Tibial nerve (tissue), 4 donors: ENCODE results near the gene ETS2. TPM values are rescaled to one million over a fixed set of nuclear protein-coding genes. Genes with fewer than 3 reads are reported as not detected.
A peak's percentile ranks its signal among the peaks of the same experiment; 100 is the strongest.

Experiments used
- DNase-seq, 2 donors: peaks; one replicate each; pipeline ENCODE4 v3.0.0-alpha.2; 2019; ENCODE audit warnings: low spot score in 2 of 2
- H3K27ac ChIP-seq, 4 donors: fragments of 200-600 bp; sonication (generic) in 3 of 4; one replicate each; pipeline ENCODE4 v1.5.1; 2017 to 2019; ENCODE audit warnings: mild to moderate bottlenecking in 1 of 4
- H3K27me3 ChIP-seq, 2 donors: fragments of 200-600 bp; sonication (generic) in 1 of 2; one replicate each; pipeline versions ENCODE4 v1.5.1 to v1.6.0; 2017 to 2019
- H3K36me3 ChIP-seq, 3 donors: fragments of 200-600 bp; sonication (generic); one replicate each; pipeline ENCODE4 v1.5.1; 2018 to 2019
- H3K4me1 ChIP-seq, 4 donors: fragments of 200-600 bp; sonication (generic) in 3 of 4; one replicate each; pipeline ENCODE4 v1.5.1; 2017 to 2019
- H3K4me3 ChIP-seq, 4 donors: fragments of 200-600 bp; sonication (generic) in 3 of 4; one replicate each; pipeline ENCODE4 v1.5.1; 2017 to 2019; ENCODE audit warnings: mild to moderate bottlenecking in 1 of 4, moderate library complexity in 1 of 4
- H3K9me3 ChIP-seq, 4 donors: fragments of 200-600 bp; sonication (generic) in 3 of 4; one replicate each; pipeline ENCODE4 v1.5.1; 2017 to 2019
- CTCF ChIP-seq, 5 experiments: fragments of 200-600 bp in 3 of 5; fragments of 450-650 bp in 2 of 5; sonication (generic) in 3 of 5; IDR thresholded peaks; one replicate each; pipeline ENCODE4 v1.5.1; 2016 to 2019; ENCODE audit warnings: antibody characterized with exemption in 5 of 5, mild to moderate bottlenecking in 3 of 5, moderate library complexity in 2 of 5
- EP300 ChIP-seq, 2 donors: sonication (generic); formaldehyde crosslinking; IDR thresholded peaks; one replicate each; pipeline ENCODE4 v1.6.1; 2017; ENCODE audit warnings: antibody characterized with exemption in 2 of 2, mild to moderate bottlenecking in 1 of 2
- POLR2A ChIP-seq, 2 donors: fragments of 450-650 bp; IDR thresholded peaks; one replicate each; pipeline ENCODE4 v1.6.1; 2017; ENCODE audit warnings: antibody characterized with exemption in 2 of 2, mild to moderate bottlenecking in 2 of 2, moderate library complexity in 2 of 2
- WGBS, 2 donors: methylation state at CpG; one replicate each; pipeline ENCODE4 v1.1.5; 2018; 5-methylcytosine and 5-hydroxymethylcytosine counted together
- total RNA-seq, 4 donors: library from RNA; depleted of rRNA; stranded (reverse); fragments of >200 nt; gene quantifications; one replicate each; pipeline ENCODE4 v1.1.0, GENCODE V29; 2016

The ETS2 gene
- total RNA-seq, 4 donors from 2014 or later, result 85.6 to 103 (median 98.5) TPM

GRCh38 chr21:38820471-38821239 lies 14.9 kb downstream of the ETS2 start:
- Histone ChIP-seq H3K4me1 (peaks cover 0 to 25% (median 8%) of the 10 kb centered on the region in 4 donors), H3K9me3 (no peaks in the 10 kb centered on the region)
- no peak for DNase-seq

GRCh38 chr21:38821248-38821647 lies 15.5 kb downstream of the ETS2 start:
- DNase-seq, result no peak
- peaks cover 0 to 69% (median 31%) of the 10 kb centered on the region in 3 donors for H3K36me3 ChIP-seq
- WGBS, 2 donors, result 84 to 93% methylated on average over 6 of the region's 6 CpGs
- no peak overlapping the region for H3K4me3 ChIP-seq
- H3K27ac ChIP-seq, result peak overlapping the region in 3 of 4 donors; percentile 56 to 65 (median 57)
- H3K4me1 ChIP-seq, result peaks cover 0 to 25% (median 8%) of the 10 kb centered on the region in 4 donors
- H3K27me3 ChIP-seq, result no peaks in the 10 kb centered on the region
- TF ChIP-seq EP300 (IDR thresholded peaks at IDR 0.05), result no peak
- H3K9me3 ChIP-seq, result peaks cover 0 to 2% (median 0%) of the 10 kb centered on the region in 4 donors

More at GRCh38 chr21:38820471-38821239, 14.9 kb downstream of the ETS2 start:
- TF ChIP-seq CTCF (IDR thresholded peaks at IDR 0.05) (no peak), EP300 (IDR thresholded peaks at IDR 0.05) (peak in 1 of 2 donors; percentile 69)
- 91 to 93% methylated on average over 18 of the region's 18 CpGs for WGBS, 2 donors
- H3K4me3 ChIP-seq, result no peak overlapping the region
- peaks cover 0 to 72% (median 31%) of the 10 kb centered on the region in 3 donors for H3K36me3 ChIP-seq
- H3K27ac ChIP-seq, result peak overlapping the region in 3 of 4 donors; percentile 14 to 65 (median 57)
- H3K27me3 ChIP-seq, result no peaks in the 10 kb centered on the region

GRCh38 chr21:38821959-38822682 lies 16.4 kb downstream of the ETS2 start:
- H3K4me1 ChIP-seq, result peaks cover 0 to 25% (median 8%) of the 10 kb centered on the region in 4 donors
- peak overlapping the region in 3 of 4 donors; percentile 56 to 65 (median 57) for H3K27ac ChIP-seq
- H3K36me3 ChIP-seq, result peaks cover 0 to 60% (median 31%) of the 10 kb centered on the region in 3 donors
- DNase-seq, result no peak
- no peak for TF ChIP-seq EP300 (IDR thresholded peaks at IDR 0.05)
- no peak for TF ChIP-seq CTCF (IDR thresholded peaks at IDR 0.05)
- no peak for TF ChIP-seq POLR2A (IDR thresholded peaks at IDR 0.05)
- 91 to 94% methylated on average over 8 to 9 of the region's 9 CpGs for WGBS, 2 donors
- H3K27me3 ChIP-seq, result no peaks in the 10 kb centered on the region
- H3K4me3 ChIP-seq, result no peak overlapping the region
- peaks cover 0 to 10% (median 0%) of the 10 kb centered on the region in 4 donors for H3K9me3 ChIP-seq

- Histone ChIP-seq H3K27me3 (no peaks in the 10 kb centered on the region), H3K27ac (peak overlapping the region in 3 of 4 donors; percentile 56 to 65 (median 57)), H3K4me3 (no peak overlapping the region), H3K4me1 (peaks cover 0 to 25% (median 8%) of the 10 kb centered on the region in 4 donors), H3K9me3 (peaks cover 0 to 11% (median 0%) of the 10 kb centered on the region in 4 donors), H3K36me3 (peaks cover 0 to 53% (median 31%) of the 10 kb centered on the region in 3 donors)
- no peak for DNase-seq
- no peak for TF ChIP-seq CTCF (IDR thresholded peaks at IDR 0.05)
- TF ChIP-seq EP300 (IDR thresholded peaks at IDR 0.05), result peak in 1 of 2 donors; percentile 31
- WGBS, 2 donors, result 81 to 88% methylated on average over 26 of the region's 26 CpGs
Observed at GRCh38 chr21:38822778-38823238, 17.1 kb downstream of the ETS2 start.

- 43% methylated on average over 3 of the region's 3 CpGs for WGBS, 2 donors
- H3K36me3 ChIP-seq, result peaks cover 0 to 44% (median 25%) of the 10 kb centered on the region in 3 donors
- H3K4me3 ChIP-seq, result no peak overlapping the region
Observed at GRCh38 chr21:38823737-38824123, 18.0 kb downstream of the ETS2 start.

More at GRCh38 chr21:38823737-38824123, 18.0 kb downstream of the ETS2 start:
- TF ChIP-seq EP300 (IDR thresholded peaks at IDR 0.05) (no peak), CTCF (IDR thresholded peaks at IDR 0.05) (no peak), POLR2A (IDR thresholded peaks at IDR 0.05) (no peak)
- Histone ChIP-seq H3K27me3 (no peaks in the 10 kb centered on the region), H3K4me1 (peaks cover 0 to 25% (median 8%) of the 10 kb centered on the region in 4 donors), H3K27ac (peak overlapping the region in 3 of 4 donors; percentile 44 to 65 (median 56)), H3K9me3 (peaks cover 0 to 11% (median 0%) of the 10 kb centered on the region in 4 donors)
- DNase-seq, result no peak
